Fibroblast of pulmonary artery (primary cell): ENCODE data around the gene NOA1.
"Not testable (repeated sequence)": the region's sequence is repeated elsewhere in the genome, so short reads cannot be mapped to it uniquely, and the experiment has no call there.

Experiments used
- DNase-seq: peaks from one replicate; pipeline ENCODE4 v3.0.0-alpha.2; 2010; ENCODE audit warnings: low read depth
- H3K4me3 ChIP-seq: replicated peaks from 2 replicates; pipeline ENCODE4 v1.5.1; 2011; ENCODE audit warnings: low read depth, mild to moderate bottlenecking, control low read depth, low read length, moderate library complexity
- CTCF ChIP-seq: IDR thresholded peaks from 2 replicates; pipeline ENCODE4 v1.5.1; 2011; ENCODE audit warnings: mild to moderate bottlenecking, control low read depth, low read length, inconsistent platforms; ENCODE audit errors: missing control alignments

NOA1 gene

GRCh38 chr4:56937262-56937661 lies 40.1 kb downstream of the NOA1 start:
- peak; percentile 83 for DNase-seq
- H3K4me3 ChIP-seq: no peak overlapping the region
- TF ChIP-seq CTCF: no peak

GRCh38 chr4:56931924-56932323 lies 45.5 kb downstream of the NOA1 start:
- no peak for TF ChIP-seq CTCF
- no peak for DNase-seq
- H3K4me3 ChIP-seq: no peak overlapping the region

GRCh38 chr4:56930638-56931037 lies 46.8 kb downstream of the NOA1 start:
- DNase-seq: no peak
- TF ChIP-seq CTCF: no peak
- no peak overlapping the region for H3K4me3 ChIP-seq

GRCh38 chr4:56927196-56927595 lies 50.2 kb downstream of the NOA1 start:
- TF ChIP-seq CTCF: no peak
- no peak overlapping the region for H3K4me3 ChIP-seq
- DNase-seq: no peak

- DNase-seq, H3K4me3 ChIP-seq: not testable (repeated sequence)
These were observed 62.4 kb downstream of the NOA1 start for GRCh38 chr4:56914977-56915376.

- no peak for TF ChIP-seq CTCF
- DNase-seq: no peak
These were observed 63.1 kb downstream of the NOA1 start for GRCh38 chr4:56914336-56914735.

More at GRCh38 chr4:56914336-56914735, 63.1 kb downstream of the NOA1 start:
- H3K4me3 ChIP-seq: no peak overlapping the region
